Measurements from ENCODE around the gene TRIM8. TPM values are rescaled to one million over a fixed set of nuclear protein-coding genes. Genes with fewer than 3 reads are reported as not detected.

Gene TRIM8
- total RNA-seq, 1 donor from 2014 or later, result 216 TPM

DNA sequence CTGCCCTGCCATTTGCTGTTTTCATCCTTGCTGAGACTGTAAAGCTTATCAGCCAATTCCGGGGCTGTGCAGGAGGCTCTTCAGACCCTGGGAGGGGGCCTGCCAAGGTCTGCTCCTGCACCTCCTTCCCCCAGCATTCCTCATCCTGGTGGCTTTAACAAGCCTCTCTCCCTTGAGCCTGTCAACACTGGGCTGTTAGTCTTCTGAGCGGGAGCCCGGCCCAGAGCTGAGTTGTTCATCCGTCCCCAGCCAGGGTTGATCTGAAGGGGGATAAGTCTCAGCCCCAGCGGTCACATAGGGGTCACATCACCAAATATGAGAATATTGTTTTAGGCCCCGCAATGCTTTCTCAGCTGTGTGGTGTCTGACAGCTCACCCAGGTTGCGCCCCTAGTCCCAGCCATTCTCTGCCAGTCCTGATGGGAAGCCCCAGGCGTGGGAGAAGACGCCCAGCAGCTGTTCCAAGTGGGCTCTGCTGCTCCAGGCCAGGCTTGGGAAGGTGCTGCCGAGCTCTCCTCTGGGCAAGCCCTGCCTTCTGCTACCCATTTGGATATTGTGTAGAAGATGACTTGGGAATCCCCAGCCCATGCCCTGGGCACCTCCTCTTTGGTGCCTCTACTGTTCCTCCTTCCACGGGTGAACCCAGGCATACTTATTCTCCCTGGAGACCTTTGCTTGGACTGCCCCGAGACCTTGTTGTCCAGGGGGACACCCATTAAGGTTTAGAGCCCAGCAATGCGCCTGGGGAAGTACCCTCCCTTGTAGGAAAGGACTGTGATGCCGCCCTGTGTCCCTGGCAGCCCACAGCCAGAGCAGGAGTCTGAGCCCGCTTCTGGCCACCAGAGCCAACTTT, 23.5 kb upstream of the TRIM8 start:
- no peaks in the 10 kb centered on the region for H3K27me3 ChIP-seq
- H3K4me3 ChIP-seq, result peak overlapping the region in 1 of 2 donors; percentile 1
- no peak for TF ChIP-seq CTCF (IDR thresholded peaks at IDR 0.05)
- H3K9me3 ChIP-seq, result no peaks in the 10 kb centered on the region
- DNase-seq (ENCODE audit: low spot score in 2 of 2), result no peak
- intact Hi-C loops (cut with DNase I), result no loop called here
- peaks cover 40 to 55% of the 10 kb centered on the region in 2 donors for H3K4me1 ChIP-seq
- H3K36me3 ChIP-seq, result peaks cover 6 to 19% of the 10 kb centered on the region in 2 donors
- H3K27ac ChIP-seq, result peak overlapping the region; percentile 92 to 95

DNA sequence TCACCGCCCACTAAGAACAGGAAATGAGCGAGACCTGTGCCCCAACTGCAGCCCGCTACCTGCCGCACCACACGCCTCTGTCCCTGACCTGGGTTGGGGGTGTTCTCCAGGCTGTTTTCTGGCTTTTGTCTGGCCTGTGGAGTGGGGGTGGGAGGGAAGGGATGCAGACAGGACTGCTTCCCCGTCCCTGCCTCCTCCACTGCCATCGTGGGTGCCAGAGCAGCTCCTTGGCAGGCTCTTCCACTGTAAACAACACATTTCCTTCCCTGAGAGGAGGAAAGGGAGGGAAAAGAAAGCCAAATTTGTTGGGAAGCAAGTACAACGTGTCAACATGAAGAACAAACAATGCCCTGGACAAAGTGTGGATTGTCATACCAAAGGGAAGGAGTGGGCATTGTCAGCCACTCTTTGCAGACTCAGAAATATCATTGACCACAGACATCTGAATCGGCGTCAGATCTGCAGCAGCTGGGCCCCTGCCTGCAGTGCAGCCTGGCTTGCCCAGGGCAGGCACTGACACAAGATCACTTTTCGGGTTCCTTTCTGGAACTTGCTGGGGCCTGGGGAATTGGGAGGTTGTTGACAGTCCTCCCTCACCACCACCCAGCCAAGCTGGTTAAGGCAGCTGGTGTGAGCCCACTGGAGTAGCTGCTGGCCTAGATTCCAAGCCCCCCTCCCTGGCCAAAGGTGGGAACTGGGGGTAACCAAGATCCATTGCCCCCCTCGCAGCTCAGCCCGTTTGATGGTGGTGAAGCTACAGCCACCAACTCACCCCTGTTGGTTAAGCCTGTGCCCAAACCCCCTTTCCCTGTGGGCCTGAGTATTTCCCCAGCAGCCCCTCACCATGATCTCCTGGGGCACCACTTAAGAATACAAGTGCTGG, 22.6 kb upstream of the TRIM8 start:
- Histone ChIP-seq H3K27me3 (no peaks in the 10 kb centered on the region), H3K4me3 (no peak overlapping the region), H3K9me3 (no peaks in the 10 kb centered on the region), H3K27ac (peak overlapping the region; percentile 92 to 95), H3K4me1 (peaks cover 47 to 64% of the 10 kb centered on the region in 2 donors), H3K36me3 (peaks cover 3 to 12% of the 10 kb centered on the region in 2 donors)
- intact Hi-C loops (cut with DNase I), result no loop called here
- DNase-seq (ENCODE audit: low spot score in 2 of 2), result no peak
- no peak for TF ChIP-seq CTCF (IDR thresholded peaks at IDR 0.05)

DNA sequence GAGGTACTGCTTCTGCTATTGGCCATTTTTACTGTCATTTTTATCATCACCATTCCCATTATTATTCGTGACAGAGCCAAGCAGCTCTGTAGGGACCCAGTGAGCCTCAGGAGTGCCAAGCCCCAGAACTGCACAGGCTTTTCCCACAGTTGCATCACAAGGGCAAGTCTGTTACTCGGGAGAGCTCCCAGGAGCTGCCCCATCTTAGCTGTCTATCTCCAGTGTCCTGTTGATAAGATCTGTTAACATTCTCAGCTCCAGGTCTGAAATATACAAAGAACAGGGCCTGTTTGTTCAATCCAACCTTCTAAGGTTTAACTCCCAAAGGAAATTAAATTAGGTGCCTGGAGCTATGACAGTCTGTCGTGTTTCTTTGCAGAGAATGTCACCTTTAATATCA, 20.2 kb upstream of the TRIM8 start:
- Histone ChIP-seq H3K36me3 (no peaks in the 10 kb centered on the region), H3K9me3 (no peaks in the 10 kb centered on the region), H3K4me3 (no peak overlapping the region), H3K4me1 (peaks cover 64 to 85% of the 10 kb centered on the region in 2 donors), H3K27me3 (no peaks in the 10 kb centered on the region), H3K27ac (peak overlapping the region; percentile 92 to 95)
- intact Hi-C loops (cut with DNase I), result no loop called here
- DNase-seq (ENCODE audit: low spot score in 2 of 2), result no peak
- TF ChIP-seq CTCF (IDR thresholded peaks at IDR 0.05), result no peak

GRCh38 chr10:102624751-102625645, 19.3 kb upstream of the TRIM8 start:
- H3K4me3 ChIP-seq, result no peak overlapping the region
- H3K36me3 ChIP-seq, result peaks cover 0 to 1% of the 10 kb centered on the region in 2 donors
- no peak for TF ChIP-seq CTCF (IDR thresholded peaks at IDR 0.05)
- H3K4me1 ChIP-seq, result peaks cover 55 to 83% of the 10 kb centered on the region in 2 donors
- DNase-seq (ENCODE audit: low spot score in 2 of 2), result no peak
- H3K27ac ChIP-seq, result peak overlapping the region; percentile 92 to 95
- intact Hi-C loops (cut with DNase I), result no loop called here
- H3K27me3 ChIP-seq, result no peaks in the 10 kb centered on the region
- no peaks in the 10 kb centered on the region for H3K9me3 ChIP-seq
